Panc1 (cell line): ENCODE data around the gene KMT2E. TPM values are rescaled to one million over a fixed set of nuclear protein-coding genes. Genes with fewer than 3 reads are reported as not detected.
"Not testable (repeated sequence)": the region's sequence is repeated elsewhere in the genome, so short reads cannot be mapped to it uniquely, and the experiment has no call there.

Experiments used
- ATAC-seq: fragments of 200-7000 bp; cut with Tn5 transposase; 2 replicates; pipeline ENCODE4 v1.9.1; 2020; ENCODE audit warnings: mild to moderate bottlenecking, moderate library complexity
- BruUV-seq: library from RNA; stranded (reverse); fragments of 400-500 nt; replicated peaks from 2 replicates; lab custom pipeline; 2021; lab: Mats Ljungman, UMichigan
- CTCF ChIA-PET: fragments of 300-600 bp; sonication (Branson Sonifier 250); formaldehyde crosslinking; loops from one replicate; lab custom pipeline; 2022; ENCODE audit warnings: antibody characterized with exemption; lab: Charles Lee
- POLR2A ChIA-PET: fragments of 300-600 bp; sonication (Branson Sonifier 250); formaldehyde crosslinking; loops from one replicate; lab custom pipeline; 2022; ENCODE audit warnings: antibody characterized with exemption; lab: Charles Lee
- DNase-seq: peaks from one replicate; pipeline ENCODE4 v3.0.0-alpha.2; 2010; ENCODE audit warnings: low read depth, low spot score
- H3K27ac ChIP-seq: 2 replicates; pipeline ENCODE4 v1.5.1; 2011; ENCODE audit warnings: mild to moderate bottlenecking, low read length, inconsistent platforms
- H3K27me3 ChIP-seq: fragments of 200-500 bp; sonication (Bioruptor generic); 2 replicates; pipeline ENCODE4 v1.6.0; 2014; ENCODE audit warnings: low read length, inconsistent platforms; ENCODE audit not compliant: control insufficient read depth, insufficient read depth
- H3K36me3 ChIP-seq: fragments of 200-500 bp; sonication (Bioruptor generic); 2 replicates; pipeline ENCODE4 v1.5.1; 2014; ENCODE audit warnings: inconsistent platforms, mild to moderate bottlenecking, low read length, moderate library complexity; ENCODE audit not compliant: control insufficient read depth, insufficient read depth
- H3K4me1 ChIP-seq: 2 replicates; pipeline ENCODE4 v1.5.1; 2011; ENCODE audit warnings: inconsistent platforms, mild to moderate bottlenecking, low read length, moderate library complexity; ENCODE audit not compliant: control insufficient read depth, insufficient read depth
- H3K4me3 ChIP-seq, 2 experiments: 2 replicates each; pipeline ENCODE4 v1.5.1; 2011 to 2012; ENCODE audit warnings: low read depth in 2 of 2, low read length in 2 of 2, mild to moderate bottlenecking in 2 of 2, inconsistent platforms in 1 of 2, moderate library complexity in 1 of 2
- H3K9me3 ChIP-seq: fragments of 200-500 bp; sonication (Bioruptor generic); 2 replicates; pipeline ENCODE4 v1.5.1; 2014; ENCODE audit warnings: low read depth, mild to moderate bottlenecking, inconsistent platforms, low read length, moderate library complexity; ENCODE audit not compliant: control insufficient read depth, insufficient read depth
- POLR2AphosphoS5 ChIP-seq: IDR thresholded peaks from 2 replicates; pipeline ENCODE4 v1.6.1; 2012; ENCODE audit warnings: mild to moderate bottlenecking, low read depth, low read length, moderate library complexity
- SIN3A ChIP-seq: IDR thresholded peaks from 2 replicates; pipeline ENCODE4 v1.6.1; 2012; ENCODE audit warnings: low read depth, mild to moderate bottlenecking, low read length, moderate library complexity, borderline replicate concordance; ENCODE audit not compliant: insufficient read depth
- TCF7L2 ChIP-seq: IDR thresholded peaks from 2 replicates; pipeline ENCODE4 v1.6.1; 2011; ENCODE audit warnings: mild to moderate bottlenecking, low read depth, low read length, inconsistent platforms
- in situ Hi-C: cut with HindIII; loops from 2 replicates; pipeline ENCODE4 v1.10.0; 2016; ENCODE audit warnings: low sequenced_read_pairs, low pct_unique_long_range_greater_than_20kb
- intact Hi-C: fragments of 100-400 bp; cut with micrococcal nuclease; formaldehyde crosslinking; loops from one replicate; pipeline ENCODE4 v1.10.0; 2022; ENCODE audit not compliant: unreplicated experiment
- total RNA-seq: library from RNA; stranded (reverse); gene quantifications from one replicate; pipeline ENCODE4 v1.2.1, GENCODE V29; 2021; ENCODE audit not compliant: unreplicated experiment
- TF ChIP-seq, protein P1 (sequence below), 2 experiments: IDR thresholded peaks; 2 replicates each; pipeline ENCODE4 v1.6.1; 2011 to 2012; ENCODE audit warnings: low read depth in 2 of 2, control low read depth in 1 of 2, low read length in 1 of 2, mild to moderate bottlenecking in 1 of 2, moderate library complexity in 1 of 2; ENCODE audit not compliant: insufficient read depth in 1 of 2
- TF ChIP-seq, protein P2 (sequence below): fragments of 450-650 bp; IDR thresholded peaks from 2 replicates; pipeline ENCODE4 v1.5.1; 2017; ENCODE audit warnings: mild to moderate bottlenecking

Gene KMT2E
- total RNA-seq, 1 experiment from 2014 or later: 51.4 TPM

DNA sequence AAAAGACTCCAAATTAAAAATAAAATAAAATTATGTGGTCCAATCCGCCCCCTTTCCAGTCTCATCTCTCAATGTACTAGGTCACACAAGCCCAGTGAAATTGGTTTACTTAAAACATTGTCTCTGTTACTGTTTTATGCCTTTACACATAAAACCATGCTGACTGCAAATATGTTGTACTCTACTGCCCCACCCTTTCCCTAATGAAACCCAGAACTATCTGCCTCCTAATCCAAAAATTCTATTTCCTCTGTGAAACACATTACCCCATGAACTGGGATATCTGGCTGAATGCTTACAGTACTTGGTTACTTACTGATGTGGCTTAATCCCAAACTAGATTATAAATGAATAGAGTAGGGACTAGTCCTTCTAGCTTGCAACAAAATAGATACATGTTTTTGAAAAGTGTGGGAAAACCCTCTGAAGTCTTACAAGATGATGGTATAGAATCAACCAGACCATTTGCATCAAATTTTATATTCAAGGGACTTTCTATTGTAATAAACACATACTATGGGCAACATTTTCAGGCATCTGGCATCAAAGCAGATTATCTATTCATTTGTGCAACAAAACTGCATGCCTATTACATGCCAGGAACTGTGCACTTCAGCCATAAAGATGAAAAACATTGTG is 10.0 kb upstream of the KMT2E start:
- H3K4me3 ChIP-seq: no peak overlapping the region
- H3K9me3 ChIP-seq: no peaks in the 10 kb centered on the region
- in situ Hi-C loops (no loop called here), intact Hi-C loops (no loop called here)
- ChIA-PET CTCF (no interaction called here), POLR2A (interaction anchor here (0.5 kb wide), 1 partner anchor 83 kb away, joined by 3 read pairs; no protein-coding TSS in a partner anchor)
- ATAC-seq (no peak), DNase-seq (no peak)
- peaks cover 63% of the 10 kb centered on the region for H3K4me1 ChIP-seq
- peaks cover 5% of the 10 kb centered on the region; the same call in 1 of the 2 replicates for H3K36me3 ChIP-seq
- BruUV-seq: no TSS peak
- no peaks in the 10 kb centered on the region for H3K27me3 ChIP-seq
- H3K27ac ChIP-seq: peak overlapping the region; percentile 52
- no peak for TF ChIP-seq POLR2AphosphoS5
- TF ChIP-seq SIN3A: no peak
- TF ChIP-seq, protein P1, sequence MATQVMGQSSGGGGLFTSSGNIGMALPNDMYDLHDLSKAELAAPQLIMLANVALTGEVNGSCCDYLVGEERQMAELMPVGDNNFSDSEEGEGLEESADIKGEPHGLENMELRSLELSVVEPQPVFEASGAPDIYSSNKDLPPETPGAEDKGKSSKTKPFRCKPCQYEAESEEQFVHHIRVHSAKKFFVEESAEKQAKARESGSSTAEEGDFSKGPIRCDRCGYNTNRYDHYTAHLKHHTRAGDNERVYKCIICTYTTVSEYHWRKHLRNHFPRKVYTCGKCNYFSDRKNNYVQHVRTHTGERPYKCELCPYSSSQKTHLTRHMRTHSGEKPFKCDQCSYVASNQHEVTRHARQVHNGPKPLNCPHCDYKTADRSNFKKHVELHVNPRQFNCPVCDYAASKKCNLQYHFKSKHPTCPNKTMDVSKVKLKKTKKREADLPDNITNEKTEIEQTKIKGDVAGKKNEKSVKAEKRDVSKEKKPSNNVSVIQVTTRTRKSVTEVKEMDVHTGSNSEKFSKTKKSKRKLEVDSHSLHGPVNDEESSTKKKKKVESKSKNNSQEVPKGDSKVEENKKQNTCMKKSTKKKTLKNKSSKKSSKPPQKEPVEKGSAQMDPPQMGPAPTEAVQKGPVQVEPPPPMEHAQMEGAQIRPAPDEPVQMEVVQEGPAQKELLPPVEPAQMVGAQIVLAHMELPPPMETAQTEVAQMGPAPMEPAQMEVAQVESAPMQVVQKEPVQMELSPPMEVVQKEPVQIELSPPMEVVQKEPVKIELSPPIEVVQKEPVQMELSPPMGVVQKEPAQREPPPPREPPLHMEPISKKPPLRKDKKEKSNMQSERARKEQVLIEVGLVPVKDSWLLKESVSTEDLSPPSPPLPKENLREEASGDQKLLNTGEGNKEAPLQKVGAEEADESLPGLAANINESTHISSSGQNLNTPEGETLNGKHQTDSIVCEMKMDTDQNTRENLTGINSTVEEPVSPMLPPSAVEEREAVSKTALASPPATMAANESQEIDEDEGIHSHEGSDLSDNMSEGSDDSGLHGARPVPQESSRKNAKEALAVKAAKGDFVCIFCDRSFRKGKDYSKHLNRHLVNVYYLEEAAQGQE (IDR thresholded peaks at IDR 0.05; ENCODE audit: insufficient read depth in 1 of 2, low read depth in 2 of 2, low read length in 1 of 2): no peak
- TF ChIP-seq, protein P2, sequence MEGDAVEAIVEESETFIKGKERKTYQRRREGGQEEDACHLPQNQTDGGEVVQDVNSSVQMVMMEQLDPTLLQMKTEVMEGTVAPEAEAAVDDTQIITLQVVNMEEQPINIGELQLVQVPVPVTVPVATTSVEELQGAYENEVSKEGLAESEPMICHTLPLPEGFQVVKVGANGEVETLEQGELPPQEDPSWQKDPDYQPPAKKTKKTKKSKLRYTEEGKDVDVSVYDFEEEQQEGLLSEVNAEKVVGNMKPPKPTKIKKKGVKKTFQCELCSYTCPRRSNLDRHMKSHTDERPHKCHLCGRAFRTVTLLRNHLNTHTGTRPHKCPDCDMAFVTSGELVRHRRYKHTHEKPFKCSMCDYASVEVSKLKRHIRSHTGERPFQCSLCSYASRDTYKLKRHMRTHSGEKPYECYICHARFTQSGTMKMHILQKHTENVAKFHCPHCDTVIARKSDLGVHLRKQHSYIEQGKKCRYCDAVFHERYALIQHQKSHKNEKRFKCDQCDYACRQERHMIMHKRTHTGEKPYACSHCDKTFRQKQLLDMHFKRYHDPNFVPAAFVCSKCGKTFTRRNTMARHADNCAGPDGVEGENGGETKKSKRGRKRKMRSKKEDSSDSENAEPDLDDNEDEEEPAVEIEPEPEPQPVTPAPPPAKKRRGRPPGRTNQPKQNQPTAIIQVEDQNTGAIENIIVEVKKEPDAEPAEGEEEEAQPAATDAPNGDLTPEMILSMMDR: no peak
- no peak for TF ChIP-seq TCF7L2

DNA sequence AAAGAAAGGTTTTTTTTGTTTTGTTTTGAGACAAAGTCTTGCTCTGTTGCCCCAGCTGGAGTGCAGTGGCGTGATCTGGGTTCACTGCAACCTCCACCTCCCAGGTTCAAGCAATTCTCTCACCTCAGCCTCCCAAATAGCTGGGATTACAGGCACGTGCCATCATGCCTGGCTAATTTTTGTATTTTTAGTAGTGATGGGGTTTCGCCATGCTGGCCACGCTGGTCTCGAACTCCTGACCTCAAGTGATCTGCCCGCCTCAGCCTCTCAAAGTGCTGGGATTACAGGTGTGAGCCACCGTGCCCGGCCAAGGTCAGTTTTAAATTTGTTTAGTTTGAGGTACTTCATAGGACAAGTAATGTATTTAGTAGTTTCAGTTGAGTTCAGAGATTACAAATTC is 9.0 kb upstream of the KMT2E start:
- H3K27me3 ChIP-seq, H3K9me3 ChIP-seq, CTCF ChIA-PET, in situ Hi-C loops, H3K36me3 ChIP-seq, H3K4me3 ChIP-seq, POLR2A ChIA-PET, ATAC-seq, intact Hi-C loops, DNase-seq, BruUV-seq, H3K27ac ChIP-seq: not testable (repeated sequence)
- peaks cover 69% of the 10 kb centered on the region for H3K4me1 ChIP-seq

DNA sequence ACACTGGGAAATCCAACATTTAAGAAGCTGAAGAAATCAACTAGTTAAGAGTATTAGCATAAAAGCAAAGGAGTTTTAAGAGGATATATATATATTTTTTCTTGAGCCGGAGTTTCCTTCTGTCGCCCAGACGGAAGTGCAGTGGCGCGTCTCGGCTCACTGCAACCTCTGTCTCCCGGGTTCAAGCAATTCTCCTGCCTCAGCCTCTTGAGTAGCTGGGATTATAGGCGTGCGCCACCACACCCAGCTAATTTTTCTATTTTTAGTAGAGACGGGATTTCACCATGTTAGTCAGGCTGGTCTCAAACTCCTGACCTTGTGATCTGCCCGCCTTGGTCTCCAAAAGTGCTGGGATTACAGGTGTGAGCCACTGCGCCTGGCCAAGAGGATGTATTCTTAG is 8.5 kb upstream of the KMT2E start:
- intact Hi-C loops, in situ Hi-C loops, DNase-seq, CTCF ChIA-PET, H3K27me3 ChIP-seq, BruUV-seq, H3K27ac ChIP-seq, H3K4me3 ChIP-seq, H3K9me3 ChIP-seq, POLR2A ChIA-PET, H3K36me3 ChIP-seq, ATAC-seq: not testable (repeated sequence)
- peaks cover 67% of the 10 kb centered on the region for H3K4me1 ChIP-seq
